Kidney (tissue), 14 donors: ENCODE measurements around the gene KCNQ1OT1. TPM values are rescaled to one million over a fixed set of nuclear protein-coding genes. Genes with fewer than 3 reads are reported as not detected.

Source experiments
- DNase-seq, 5 donors: peaks; one replicate each; pipeline ENCODE4 v3.0.0-alpha.2; 2013 to 2020
- FAIRE-seq: peaks from 2 replicates; lab custom pipeline; 2012; peaks lifted over from hg19 to GRCh38; lab: Jason Lieb, UNC
- H3K27ac ChIP-seq, 2 donors: one replicate each; pipeline ENCODE4 v1.7.0; 2013; ENCODE audit warnings: low read depth in 2 of 2, low read length in 2 of 2, inconsistent platforms in 1 of 2
- H3K27me3 ChIP-seq: one replicate; pipeline ENCODE4 v1.7.1; 2013; ENCODE audit warnings: low read length, inconsistent platforms; ENCODE audit not compliant: control insufficient read depth, insufficient read depth
- H3K36me3 ChIP-seq, 3 donors: one replicate each; pipeline versions ENCODE4 v1.7.0 to v1.7.1; 2013; ENCODE audit warnings: low read length in 3 of 3, control low read depth in 1 of 3, inconsistent platforms in 1 of 3; ENCODE audit not compliant: insufficient read depth in 3 of 3, control insufficient read depth in 2 of 3
- H3K4me1 ChIP-seq, 3 donors: one replicate each; pipeline versions ENCODE4 v1.7.0 to v1.7.1; 2013; ENCODE audit warnings: low read length in 3 of 3, inconsistent platforms in 1 of 3, low read depth in 1 of 3; ENCODE audit not compliant: control insufficient read depth in 2 of 3, insufficient read depth in 2 of 3
- H3K4me3 ChIP-seq, 3 donors: one replicate each; pipeline versions ENCODE4 v1.7.0 to v1.8.1; 2013; ENCODE audit warnings: low read length in 3 of 3, control low read depth in 1 of 3, inconsistent platforms in 1 of 3
- H3K9ac ChIP-seq, 3 donors: one replicate each; pipeline versions ENCODE4 v1.7.0 to v1.7.1; 2013; ENCODE audit warnings: low read length in 3 of 3, control low read depth in 1 of 3, inconsistent platforms in 1 of 3
- H3K9me3 ChIP-seq, 3 donors: one replicate each; pipeline versions ENCODE4 v1.7.0 to v1.7.1; 2013; ENCODE audit warnings: low read length in 3 of 3, control low read depth in 1 of 3, inconsistent platforms in 1 of 3; ENCODE audit not compliant: control insufficient read depth in 2 of 3, insufficient read depth in 1 of 3
- CTCF ChIP-seq: IDR thresholded peaks from 3 replicates; pipeline ENCODE4 v1.5.1; 2012; ENCODE audit warnings: mild to moderate bottlenecking, moderate library complexity, borderline replicate concordance; ENCODE audit not compliant: insufficient read depth; ENCODE audit errors: extremely low read depth
- intact Hi-C: fragments of 100-400 bp; cut with DNase I; formaldehyde crosslinking; loops from one replicate; pipeline ENCODE4 v1.11.1; 2022
- polyA plus RNA-seq: library from polyadenylated mRNA; stranded (reverse); fragments of 350-450 nt; fragmentation: Illumina TruSeq; extraction: RNeasy Lipid Tissue Mini Kit (QIAGEN cat#74804); gene quantifications from one replicate; pipeline ENCODE4 v1.2.3, GENCODE V29; 2014; ENCODE audit warnings: low read depth, low replicate concordance; ENCODE audit not compliant: insufficient read depth
- total RNA-seq: library from RNA; stranded (reverse); fragmentation: NEBNext Ultra II Directional; extraction: Animal tissue kit (Norgen Biotek cat#: 25700); gene quantifications from one replicate; pipeline ENCODE4 v1.2.1, GENCODE V29; 2021
- donor health status: control.
- donor health status: control.
- donor health status: control.
- donor health status: control.
- donor health status: control.
- donor health status: DM: yes; HTN: yes; CAD: no.
- donor health status: Normal renal cell carcinoma (clear cell type).

KCNQ1OT1 gene
- total and polyA plus RNA-seq, 2 donors from 2014 or later = 0.22 to 4.4 TPM

GRCh38 chr11:2687223-2687530 lies 12.6 kb downstream of the KCNQ1OT1 start:
- no peak for TF ChIP-seq CTCF
- Histone ChIP-seq H3K9me3 (no peaks in the 10 kb centered on the region), H3K36me3 (peaks cover 0 to 5% (median 0%) of the 10 kb centered on the region in 3 donors), H3K27ac (no peak overlapping the region), H3K27me3 (no peaks in the 10 kb centered on the region), H3K4me1 (peaks cover 0 to 46% (median 41%) of the 10 kb centered on the region in 3 donors), H3K9ac (no peak overlapping the region), H3K4me3 (no peak overlapping the region)
- FAIRE-seq = no peak
- no peak for DNase-seq
- intact Hi-C loops = no loop called here

GRCh38 chr11:2686360-2687222 lies 13.2 kb downstream of the KCNQ1OT1 start:
- no peak for FAIRE-seq
- peak in 2 of 5 donors; percentile 24 to 44 for DNase-seq
- intact Hi-C loops = no loop called here
- H3K9ac ChIP-seq = no peak overlapping the region
- H3K4me3 ChIP-seq = no peak overlapping the region
- no peak overlapping the region for H3K27ac ChIP-seq
- no peaks in the 10 kb centered on the region for H3K27me3 ChIP-seq
- peaks cover 0 to 44% (median 39%) of the 10 kb centered on the region in 3 donors for H3K4me1 ChIP-seq
- H3K36me3 ChIP-seq = peaks cover 0 to 5% (median 0%) of the 10 kb centered on the region in 3 donors
- no peak for TF ChIP-seq CTCF
- H3K9me3 ChIP-seq = no peaks in the 10 kb centered on the region

GRCh38 chr11:2685566-2686359 lies 14.0 kb downstream of the KCNQ1OT1 start:
- H3K27ac ChIP-seq = no peak overlapping the region
- H3K9ac ChIP-seq = no peak overlapping the region
- H3K36me3 ChIP-seq = peaks cover 0 to 5% (median 0%) of the 10 kb centered on the region in 3 donors
- no peak for FAIRE-seq
- H3K27me3 ChIP-seq = no peaks in the 10 kb centered on the region
- no peak overlapping the region for H3K4me3 ChIP-seq
- no peaks in the 10 kb centered on the region for H3K9me3 ChIP-seq
- DNase-seq = peak in 2 of 5 donors; percentile 29 to 45
- TF ChIP-seq CTCF = no peak
- intact Hi-C loops = no loop called here
- peaks cover 0 to 36% (median 35%) of the 10 kb centered on the region in 3 donors for H3K4me1 ChIP-seq
